HepG2 (cell line): ENCODE results near the gene MRPS31.

Experiments
- HDAC2 ChIP-seq: sonication (generic); formaldehyde crosslinking; IDR thresholded peaks from 2 replicates; pipeline ENCODE4 v1.4.0; 2020; ENCODE audit warnings: missing genetic modification reagents
- KAT8 ChIP-seq: IDR thresholded peaks from 2 replicates; pipeline ENCODE4 v1.6.1; 2016; ENCODE audit warnings: missing genetic modification reagents, missing compliant biosample characterization
- NKX3-1 ChIP-seq: sonication (generic); formaldehyde crosslinking; IDR thresholded peaks from 2 replicates; pipeline ENCODE4 v1.5.0; 2020; ENCODE audit warnings: missing genetic modification reagents
- NR2C2 ChIP-seq: sonication (generic); formaldehyde crosslinking; IDR thresholded peaks from 2 replicates; pipeline ENCODE4 v1.4.0; 2020; ENCODE audit warnings: missing genetic modification reagents, mild to moderate bottlenecking, moderate library complexity, borderline replicate concordance
- POLR2A ChIP-seq, 2 experiments: IDR thresholded peaks; 2 replicates each; pipeline ENCODE4 v1.6.1; 2011; ENCODE audit warnings: low read depth in 2 of 2, low read length in 2 of 2, mild to moderate bottlenecking in 1 of 2, moderate library complexity in 1 of 2; ENCODE audit not compliant: insufficient read depth in 1 of 2
- SMAD1 ChIP-seq: sonication (generic); formaldehyde crosslinking; IDR thresholded peaks from 2 replicates; pipeline ENCODE4 v1.4.0; 2020; ENCODE audit warnings: missing genetic modification reagents, low read depth, mild to moderate bottlenecking, borderline replicate concordance
- ZBTB42 ChIP-seq: sonication (generic); formaldehyde crosslinking; IDR thresholded peaks from 2 replicates; pipeline ENCODE4 v1.5.0; 2020; ENCODE audit warnings: mild to moderate bottlenecking, missing genetic modification reagents
- ZNF333 ChIP-seq: sonication (generic); formaldehyde crosslinking; IDR thresholded peaks from 2 replicates; pipeline ENCODE4 v1.4.0; 2020; ENCODE audit warnings: mild to moderate bottlenecking, missing genetic modification reagents, borderline replicate concordance
- TF ChIP-seq, protein P1 (sequence below): sonication (generic); formaldehyde crosslinking; IDR thresholded peaks from 2 replicates; pipeline ENCODE4 v1.5.0; 2020; ENCODE audit warnings: mild to moderate bottlenecking, missing genetic modification reagents, moderate library complexity

DNA sequence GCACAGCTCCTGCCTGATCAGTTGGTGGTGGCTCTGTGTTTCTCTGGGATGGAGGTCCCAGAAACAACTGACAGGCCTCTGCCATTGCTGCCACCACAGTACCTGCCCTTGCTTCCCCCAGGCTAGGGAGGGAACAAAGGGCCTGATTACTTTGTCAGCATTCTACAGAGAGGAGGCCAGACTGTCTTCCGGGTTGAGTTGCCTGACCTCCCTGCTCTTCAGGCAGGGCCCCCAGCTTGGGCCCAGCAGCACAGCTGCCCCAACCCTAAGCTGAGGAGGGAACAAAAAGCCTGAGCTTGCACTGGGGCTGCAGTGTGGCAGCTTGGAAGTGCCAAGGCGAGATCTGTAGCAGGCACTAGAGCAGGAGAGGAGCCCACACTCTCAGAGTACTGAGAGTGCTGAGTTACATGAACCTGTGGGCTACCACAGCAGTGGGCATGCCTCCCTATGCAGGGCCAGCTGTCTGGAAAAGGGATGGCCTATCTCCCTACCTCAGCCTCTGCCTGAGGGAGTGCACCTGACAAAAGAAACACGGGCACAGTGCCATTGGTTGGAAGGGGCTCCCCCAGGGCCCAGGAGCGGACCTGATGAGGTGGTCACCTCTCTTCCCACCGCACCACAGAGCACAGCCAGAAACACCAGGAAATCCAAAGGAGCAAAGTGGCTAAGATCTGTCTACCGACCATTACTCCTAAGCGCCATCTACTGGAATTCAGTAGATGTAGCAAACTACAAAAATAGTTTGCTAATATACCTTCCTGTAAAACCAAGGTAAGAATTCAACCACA, 42.9 kb upstream of the MRPS31 start:
- TF ChIP-seq, protein P1, sequence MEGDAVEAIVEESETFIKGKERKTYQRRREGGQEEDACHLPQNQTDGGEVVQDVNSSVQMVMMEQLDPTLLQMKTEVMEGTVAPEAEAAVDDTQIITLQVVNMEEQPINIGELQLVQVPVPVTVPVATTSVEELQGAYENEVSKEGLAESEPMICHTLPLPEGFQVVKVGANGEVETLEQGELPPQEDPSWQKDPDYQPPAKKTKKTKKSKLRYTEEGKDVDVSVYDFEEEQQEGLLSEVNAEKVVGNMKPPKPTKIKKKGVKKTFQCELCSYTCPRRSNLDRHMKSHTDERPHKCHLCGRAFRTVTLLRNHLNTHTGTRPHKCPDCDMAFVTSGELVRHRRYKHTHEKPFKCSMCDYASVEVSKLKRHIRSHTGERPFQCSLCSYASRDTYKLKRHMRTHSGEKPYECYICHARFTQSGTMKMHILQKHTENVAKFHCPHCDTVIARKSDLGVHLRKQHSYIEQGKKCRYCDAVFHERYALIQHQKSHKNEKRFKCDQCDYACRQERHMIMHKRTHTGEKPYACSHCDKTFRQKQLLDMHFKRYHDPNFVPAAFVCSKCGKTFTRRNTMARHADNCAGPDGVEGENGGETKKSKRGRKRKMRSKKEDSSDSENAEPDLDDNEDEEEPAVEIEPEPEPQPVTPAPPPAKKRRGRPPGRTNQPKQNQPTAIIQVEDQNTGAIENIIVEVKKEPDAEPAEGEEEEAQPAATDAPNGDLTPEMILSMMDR, result peak; percentile 80
- no peak for TF ChIP-seq KAT8 (CRISPR knock-in tag)
- TF ChIP-seq ZBTB42 (CRISPR knock-in tag), result no peak
- TF ChIP-seq NKX3-1 (CRISPR knock-in tag), result no peak
- no peak for TF ChIP-seq HDAC2 (CRISPR knock-in tag)
- no peak for TF ChIP-seq NR2C2
- no peak for TF ChIP-seq ZNF333 (CRISPR knock-in tag)
- no peak for TF ChIP-seq SMAD1 (CRISPR knock-in tag)
- no peak for TF ChIP-seq POLR2A (IDR thresholded peaks at IDR 0.05; ENCODE audit: insufficient read depth in 1 of 2, low read depth in 2 of 2, low read length in 2 of 2)
